GM21619 (cell line): Measurements from ENCODE around the gene ZNF669.
A peak's percentile ranks its signal among the peaks of the same experiment; 100 is the strongest.
"Not testable (repeated sequence)": the region's sequence is repeated elsewhere in the genome, so short reads cannot be mapped to it uniquely, and the experiment has no call there.

ENCODE experiments used
- ATAC-seq: cut with Tn5 transposase; IDR thresholded peaks from one replicate; pipeline ENCODE4 v1.9.1; 2021; ENCODE audit not compliant: unreplicated experiment

ZNF669 gene

GRCh38 chr1:247103859-247104591 is at the start of gene ZNF669:
Gene ZNF669, minus strand, starts transcription at chr1:247104356. Its CDS starts 157 bp downstream, at chr1:247104199.
- ATAC-seq: peak; percentile 99

DNA sequence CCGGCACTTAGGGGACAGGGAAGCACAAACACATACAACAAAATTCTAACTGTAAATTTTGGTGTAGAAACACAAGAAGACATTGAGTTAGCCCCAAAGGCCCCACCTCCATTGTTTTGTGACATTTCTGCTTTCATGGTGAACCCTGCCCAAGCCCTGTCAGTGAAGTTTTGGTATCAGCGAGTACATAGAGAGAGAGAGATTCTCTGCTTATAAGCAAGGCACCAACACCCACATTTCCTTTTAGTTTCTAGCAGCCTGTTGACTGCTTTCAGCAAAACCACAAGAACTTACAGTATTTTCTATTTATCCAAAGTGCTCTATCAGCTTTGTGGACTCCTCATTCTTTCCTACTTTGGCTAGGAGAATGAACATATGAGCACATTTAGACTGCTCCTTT is 43.6 kb upstream of the ZNF669 start:
- no peak for ATAC-seq

GRCh38 chr1:247147120-247147519 is 43.0 kb upstream of the ZNF669 start:
- not testable (repeated sequence) for ATAC-seq

DNA sequence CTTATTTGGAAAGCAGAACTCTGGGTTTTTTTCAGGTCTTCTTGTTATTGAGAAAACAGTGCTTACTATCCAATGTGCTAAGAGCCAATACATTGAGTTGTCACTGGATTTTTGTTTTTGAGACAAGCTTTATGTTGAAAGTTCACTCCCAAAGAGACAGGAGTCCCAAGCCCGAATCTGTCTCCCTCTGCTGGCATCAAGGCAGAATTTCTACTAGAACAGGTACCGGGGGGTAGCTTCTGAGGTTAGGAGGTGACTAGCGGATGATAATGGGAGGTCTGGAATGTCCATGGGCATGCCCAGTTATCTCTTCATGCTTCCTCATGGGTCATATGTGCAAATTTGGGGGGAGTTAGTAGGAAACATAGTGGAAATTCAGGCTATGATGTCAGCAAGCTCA is 42.5 kb upstream of the ZNF669 start:
- ATAC-seq: no peak

GRCh38 chr1:247145279-247145678 is 41.1 kb upstream of the ZNF669 start:
- no peak for ATAC-seq

- ATAC-seq: not testable (repeated sequence)
Observed at GRCh38 chr1:247139557-247139956, 35.4 kb upstream of the ZNF669 start.

DNA sequence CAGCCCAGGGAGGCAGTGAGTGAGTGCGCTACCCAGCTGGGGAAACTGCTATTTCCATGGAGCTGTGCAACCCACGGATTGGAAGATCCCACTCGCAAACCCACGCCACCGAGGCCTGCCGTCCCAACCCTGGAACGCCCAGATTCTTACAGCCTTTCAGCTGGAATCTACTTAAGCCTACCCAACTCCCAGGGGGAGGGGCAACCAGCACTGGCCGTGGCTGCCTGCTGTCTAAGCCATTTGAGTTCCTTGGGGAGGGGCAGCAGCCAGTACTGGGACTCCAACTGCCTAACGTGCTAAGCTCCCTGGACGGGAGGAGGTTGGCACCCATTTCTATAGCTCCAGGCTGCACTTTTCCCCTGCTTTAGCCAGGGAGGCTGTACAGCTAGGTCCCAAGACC is 27.1 kb upstream of the ZNF669 start:
- ATAC-seq: no peak

DNA sequence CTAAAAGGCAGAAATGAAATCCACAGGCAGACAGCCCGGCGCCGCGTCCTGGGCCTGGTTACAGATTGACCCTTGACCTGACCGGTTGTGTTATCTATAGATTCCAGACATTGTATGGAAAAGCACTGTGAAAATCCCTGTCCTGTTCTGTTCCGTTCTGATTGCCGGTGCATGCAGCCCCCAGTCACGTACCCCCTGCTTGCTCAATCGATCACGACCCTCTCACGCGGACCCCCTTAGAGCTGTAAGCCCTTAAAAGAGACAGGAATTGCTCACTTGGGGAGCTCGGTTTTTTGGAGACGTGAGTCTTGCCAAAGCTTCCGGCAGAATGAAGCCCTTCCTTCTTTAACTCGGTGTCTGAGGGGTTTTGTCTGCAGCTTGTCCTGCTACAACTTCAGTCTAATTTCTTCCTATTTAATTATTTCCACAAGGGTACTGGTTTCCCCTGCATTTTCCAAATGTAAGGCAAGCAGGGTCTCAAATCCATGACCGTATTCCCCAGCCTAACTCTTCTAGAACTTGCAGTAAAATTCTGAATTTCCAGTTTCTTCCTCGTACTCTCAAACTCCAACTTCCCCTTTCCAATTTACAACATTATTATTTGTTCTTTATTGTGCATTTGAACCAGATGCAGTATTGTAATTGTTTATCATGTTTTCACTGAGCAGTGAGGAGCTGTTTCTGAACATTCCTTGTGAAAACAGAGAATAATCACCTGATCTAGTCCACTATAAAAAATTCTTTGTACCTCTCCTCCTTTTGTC is 23.5 kb upstream of the ZNF669 start:
- ATAC-seq: not testable (repeated sequence)

DNA sequence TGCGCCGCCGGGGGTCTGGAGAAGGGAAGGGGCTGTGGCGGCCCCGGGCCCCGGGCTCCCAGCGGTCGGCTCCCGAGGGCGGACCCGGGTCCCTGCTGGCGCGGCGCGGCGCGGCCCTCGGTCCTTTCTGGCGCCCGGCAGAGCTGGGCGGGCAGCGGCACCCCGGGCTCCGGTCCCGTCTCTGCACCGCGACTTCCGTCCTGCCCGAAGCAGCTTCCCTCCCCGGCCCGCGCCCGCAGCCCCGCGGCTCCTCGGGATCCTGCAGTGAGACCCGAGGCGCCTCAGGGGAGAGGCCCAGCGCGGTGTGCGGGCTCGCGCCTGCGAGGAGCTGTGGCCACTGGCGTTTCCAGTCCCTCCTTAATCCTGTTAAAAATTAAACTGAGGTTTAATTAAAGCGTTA is 22.4 kb upstream of the ZNF669 start:
- ATAC-seq: peak; percentile 62

DNA sequence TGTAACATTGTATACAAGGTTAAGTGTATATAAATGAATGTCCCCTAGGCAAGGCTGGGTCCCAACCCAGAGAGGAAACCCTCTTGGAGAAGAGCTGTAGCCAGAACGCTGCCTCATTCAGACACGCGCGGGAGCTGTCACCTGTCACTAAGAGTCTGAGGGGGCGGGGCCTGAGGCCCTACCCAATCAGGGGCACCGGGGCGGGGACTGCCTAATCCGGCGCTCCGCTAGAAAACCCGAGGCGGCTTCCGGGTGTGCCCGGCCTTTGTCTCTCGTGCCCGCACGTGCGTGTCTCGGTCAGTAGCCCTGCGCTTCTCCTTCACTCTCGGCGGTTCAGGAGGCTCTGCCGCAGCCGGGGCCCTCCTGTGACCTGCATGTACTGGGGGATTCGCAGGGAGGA is 22.0 kb upstream of the ZNF669 start:
- ATAC-seq: peak; percentile 99

DNA sequence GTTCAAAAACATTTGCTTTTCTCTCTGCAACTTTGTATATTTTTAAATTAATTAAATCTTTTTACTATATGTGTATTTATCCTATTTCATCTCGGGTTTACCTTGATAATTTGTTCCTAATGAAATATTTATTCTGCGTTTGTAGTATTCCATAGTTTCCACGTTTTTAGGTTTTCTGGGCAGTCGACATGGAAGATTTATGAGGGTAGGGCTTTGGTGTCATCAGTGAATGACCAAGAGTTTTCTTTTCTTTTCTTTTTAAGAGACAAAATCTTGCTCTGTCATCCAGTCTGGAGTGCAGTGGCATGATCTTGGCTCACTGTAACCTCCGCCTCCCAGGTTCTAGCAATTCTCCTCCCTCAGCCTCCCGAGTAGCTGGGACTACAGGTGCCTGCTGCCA is 17.2 kb upstream of the ZNF669 start:
- ATAC-seq: no peak

DNA sequence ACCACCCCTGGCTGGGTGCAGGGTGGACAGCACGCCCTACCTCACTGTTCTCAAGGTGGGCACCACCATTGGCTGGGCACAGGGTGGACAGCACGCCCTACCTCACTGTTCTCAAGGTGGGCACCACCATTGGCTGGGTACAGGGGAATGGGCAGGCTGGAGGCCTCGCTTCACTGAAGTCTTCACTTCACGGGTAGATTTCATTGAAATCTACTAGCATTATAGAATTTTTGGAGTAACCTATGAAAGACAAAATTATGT is 16.2 kb upstream of the ZNF669 start:
- ATAC-seq: not testable (repeated sequence)

GRCh38 chr1:247119600-247120407 is 15.6 kb upstream of the ZNF669 start:
- no peak for ATAC-seq

DNA sequence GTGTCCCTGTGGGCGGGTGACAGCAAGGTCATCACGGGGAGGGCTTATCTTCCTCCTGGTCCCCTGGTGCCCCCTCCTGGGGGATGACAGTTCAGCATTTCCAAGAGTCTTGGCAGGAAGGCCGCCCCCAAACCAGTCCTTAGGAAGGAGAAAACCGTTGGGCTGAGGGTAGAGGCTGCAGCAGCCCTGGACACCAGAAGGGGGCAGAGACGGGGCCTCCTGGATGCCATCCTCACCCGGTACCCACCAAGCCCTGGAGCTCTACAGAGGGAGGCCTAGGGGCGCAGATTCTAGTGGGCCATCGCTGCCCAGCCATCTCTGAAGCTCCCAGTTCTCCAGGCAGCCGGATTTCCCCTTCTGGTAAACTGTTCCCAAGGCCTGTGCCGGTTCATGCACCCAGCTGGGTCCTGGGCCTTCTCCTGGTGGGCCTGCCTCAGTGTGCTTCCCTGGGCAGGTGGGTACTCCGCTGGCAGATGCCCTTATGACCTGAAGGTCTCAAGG is 14.8 kb upstream of the ZNF669 start:
- ATAC-seq: no peak

DNA sequence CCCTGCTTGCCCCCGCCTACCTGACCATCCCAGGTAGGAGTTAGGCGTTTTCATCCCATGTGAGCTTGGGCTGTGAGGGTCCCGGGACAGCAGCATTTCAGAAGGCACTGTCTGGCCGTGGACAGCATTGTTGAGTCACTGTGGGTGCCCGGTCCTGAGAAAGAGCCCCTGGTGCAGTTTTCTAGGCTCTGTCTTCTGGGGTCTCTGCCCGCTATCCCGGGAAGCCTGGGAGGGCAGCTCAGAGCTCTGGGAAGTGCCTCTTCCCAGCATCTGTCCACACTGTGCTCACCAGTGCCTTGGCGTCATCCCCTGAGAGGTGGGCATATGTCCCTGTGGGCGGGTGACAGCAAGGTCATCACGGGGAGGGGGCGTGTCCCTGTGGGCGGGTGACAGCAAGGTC is 11.4 kb upstream of the ZNF669 start:
- ATAC-seq: no peak

GRCh38 chr1:247115141-247115510 is 11.0 kb upstream of the ZNF669 start:
- ATAC-seq: no peak

GRCh38 chr1:247114351-247115140 is 10.4 kb upstream of the ZNF669 start:
- no peak for ATAC-seq

GRCh38 chr1:247113733-247114271 is 9.6 kb upstream of the ZNF669 start:
- ATAC-seq: no peak

DNA sequence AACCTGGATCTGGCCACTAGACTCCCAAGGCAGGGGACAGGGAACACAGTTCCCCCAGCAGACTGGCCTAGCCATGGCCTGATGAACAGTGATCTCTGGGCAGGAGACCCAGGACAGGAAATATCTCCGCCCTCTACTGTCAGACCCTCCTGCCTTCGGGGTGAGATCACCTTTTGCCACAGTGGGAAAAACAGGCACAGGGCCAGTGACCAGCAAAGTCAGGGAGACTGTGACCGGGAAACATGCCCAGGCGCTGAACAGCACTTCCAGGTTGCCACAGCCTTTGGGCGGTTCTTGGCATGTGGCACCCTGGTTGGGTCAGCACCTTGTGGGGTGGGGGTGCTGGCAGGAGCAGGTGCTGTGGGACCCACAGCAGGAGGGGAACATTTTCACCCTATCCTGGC is 8.9 kb upstream of the ZNF669 start:
- ATAC-seq: no peak

DNA sequence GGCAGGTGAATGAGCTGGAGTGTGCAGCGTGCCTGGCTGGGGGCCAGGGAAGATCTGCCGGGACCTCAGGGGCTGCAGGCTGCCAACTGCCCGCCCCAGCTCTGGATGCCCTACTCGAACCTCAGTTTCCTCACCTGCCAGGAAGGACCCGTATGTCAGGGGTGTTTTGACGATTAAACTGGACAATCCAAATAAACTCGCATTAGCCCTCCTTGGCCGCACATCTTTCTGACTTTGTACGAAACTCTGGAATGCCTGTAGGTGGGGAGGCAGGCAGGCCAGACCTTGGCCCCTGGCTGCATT is 8.3 kb upstream of the ZNF669 start:
- no peak for ATAC-seq
